ENCODE results near the gene IL10. TPM values are rescaled to one million over a fixed set of nuclear protein-coding genes. Genes with fewer than 3 reads are reported as not detected.

The IL10 gene
- total and polyA plus RNA-seq, 4 donors, result 0.37 to 37.3 (median 2.9) TPM

DNA sequence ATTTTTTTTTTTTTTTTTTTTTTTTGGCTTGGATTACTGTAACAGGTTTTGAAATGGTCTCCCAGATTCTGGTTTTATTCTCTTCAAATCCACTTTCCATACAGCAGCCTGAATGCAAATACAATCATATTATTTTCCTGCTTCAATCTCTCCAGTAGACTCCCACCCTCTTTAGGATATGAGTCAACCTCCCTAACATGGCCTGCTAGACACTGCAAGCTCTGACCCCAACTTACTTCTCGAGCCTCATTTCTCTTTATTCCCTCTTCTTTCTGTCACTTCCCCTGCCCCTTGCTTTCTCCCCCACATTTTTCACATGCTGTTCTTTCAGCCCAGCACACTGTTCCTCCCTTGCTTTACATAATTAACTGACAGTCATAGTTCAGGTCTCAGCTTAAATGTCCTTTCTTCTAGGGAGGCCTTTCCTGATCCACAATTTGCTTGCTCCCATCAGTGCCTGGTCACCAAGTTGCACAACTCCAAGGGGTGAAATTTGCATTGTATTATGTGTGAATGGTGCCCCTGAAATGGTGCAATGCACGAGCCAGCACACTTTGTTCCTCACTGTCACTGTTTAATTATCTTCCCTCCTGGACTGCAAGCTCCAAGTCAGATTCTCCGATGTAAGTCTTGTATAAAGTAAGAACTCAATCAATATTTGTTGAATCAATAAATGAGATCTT lies 23.8 kb downstream of the IL10 start:
- ATAC-seq (ENCODE audit: insufficient read depth, low FRiP score), result no peak
- peaks cover 0 to 3% (median 0%) of the 10 kb centered on the region in 3 donors for H3K27me3 ChIP-seq (ENCODE audit: control insufficient read depth in 3 of 3, insufficient read depth in 3 of 3, low read length in 2 of 3)
- no peaks in the 10 kb centered on the region for H3K36me3 ChIP-seq (ENCODE audit: control insufficient read depth in 4 of 4, insufficient read depth in 4 of 4, low read length in 4 of 4)

GRCh38 chr1:206745301-206745700 lies 27.0 kb downstream of the IL10 start:
- Histone ChIP-seq H3K36me3 (ENCODE audit: control insufficient read depth in 4 of 4, insufficient read depth in 4 of 4, low read length in 4 of 4) (no peaks in the 10 kb centered on the region), H3K27ac (ENCODE audit: low read depth in 1 of 2, low read length in 1 of 2) (no peak overlapping the region), H3K9me3 (ENCODE audit: control insufficient read depth in 4 of 4, insufficient read depth in 3 of 4, low read length in 3 of 4) (no peaks in the 10 kb centered on the region), H3K4me1 (ENCODE audit: control insufficient read depth in 5 of 5, insufficient read depth in 5 of 5, low read length in 5 of 5) (peaks cover 0 to 3% (median 0%) of the 10 kb centered on the region in 5 donors), H3K9ac (ENCODE audit: insufficient read depth in 1 of 2, low read length in 2 of 2) (no peak overlapping the region), H3K27me3 (ENCODE audit: control insufficient read depth in 3 of 3, insufficient read depth in 3 of 3, low read length in 2 of 3) (no peaks in the 10 kb centered on the region), H3K4me3 (no peak overlapping the region)
- no peak for TF ChIP-seq CTCF (IDR thresholded peaks at IDR 0.05; ENCODE audit: control extremely low read depth, extremely low read depth)
- 92 to 95% methylated on average over 1 of the region's 1 CpG for WGBS, 2 donors
- ATAC-seq (ENCODE audit: insufficient read depth, low FRiP score) (no peak), DNase-seq (no peak)

More for the DNA sequence above, 23.8 kb downstream of the IL10 start:
- peaks cover 0 to 3% (median 0%) of the 10 kb centered on the region in 5 donors for H3K4me1 ChIP-seq (ENCODE audit: control insufficient read depth in 5 of 5, insufficient read depth in 5 of 5, low read length in 5 of 5)
- H3K27ac ChIP-seq (ENCODE audit: low read depth in 1 of 2, low read length in 1 of 2), result no peak overlapping the region
- DNase-seq, result no peak
- 45 to 73% methylated on average over 3 of the region's 3 CpGs for WGBS, 2 donors
- H3K9me3 ChIP-seq (ENCODE audit: control insufficient read depth in 4 of 4, insufficient read depth in 3 of 4, low read length in 3 of 4), result no peaks in the 10 kb centered on the region
- TF ChIP-seq CTCF (IDR thresholded peaks at IDR 0.05; ENCODE audit: control extremely low read depth, extremely low read depth), result no peak
- H3K9ac ChIP-seq (ENCODE audit: insufficient read depth in 1 of 2, low read length in 2 of 2), result no peak overlapping the region
- H3K4me3 ChIP-seq, result no peak overlapping the region

GRCh38 chr1:206744683-206745082 lies 27.6 kb downstream of the IL10 start:
- Histone ChIP-seq H3K9me3 (ENCODE audit: control insufficient read depth in 4 of 4, insufficient read depth in 3 of 4, low read length in 3 of 4) (no peaks in the 10 kb centered on the region), H3K9ac (ENCODE audit: insufficient read depth in 1 of 2, low read length in 2 of 2) (no peak overlapping the region), H3K27ac (ENCODE audit: low read depth in 1 of 2, low read length in 1 of 2) (no peak overlapping the region), H3K4me3 (no peak overlapping the region), H3K36me3 (ENCODE audit: control insufficient read depth in 4 of 4, insufficient read depth in 4 of 4, low read length in 4 of 4) (no peaks in the 10 kb centered on the region), H3K27me3 (ENCODE audit: control insufficient read depth in 3 of 3, insufficient read depth in 3 of 3, low read length in 2 of 3) (no peaks in the 10 kb centered on the region), H3K4me1 (ENCODE audit: control insufficient read depth in 5 of 5, insufficient read depth in 5 of 5, low read length in 5 of 5) (peaks cover 0 to 3% (median 0%) of the 10 kb centered on the region in 5 donors)
- 59 to 62% methylated on average over 4 of the region's 4 CpGs for WGBS, 2 donors
- TF ChIP-seq CTCF (IDR thresholded peaks at IDR 0.05; ENCODE audit: control extremely low read depth, extremely low read depth), result no peak
- no peak for ATAC-seq (ENCODE audit: insufficient read depth, low FRiP score)
- DNase-seq, result no peak

Data from lung (tissue), 12 donors.